NK-92 treated with Interleukin-12 subunit alpha and Interleukin-12 subunit beta, amount 100 ng/mL, for 24 hours (cell line): ENCODE measurements around the gene ZBTB49.

ENCODE experiments used
- DNase-seq: peaks from one replicate; lab custom pipeline; 2025; lab: John Stamatoyannopoulos, UW

The ZBTB49 gene

DNA sequence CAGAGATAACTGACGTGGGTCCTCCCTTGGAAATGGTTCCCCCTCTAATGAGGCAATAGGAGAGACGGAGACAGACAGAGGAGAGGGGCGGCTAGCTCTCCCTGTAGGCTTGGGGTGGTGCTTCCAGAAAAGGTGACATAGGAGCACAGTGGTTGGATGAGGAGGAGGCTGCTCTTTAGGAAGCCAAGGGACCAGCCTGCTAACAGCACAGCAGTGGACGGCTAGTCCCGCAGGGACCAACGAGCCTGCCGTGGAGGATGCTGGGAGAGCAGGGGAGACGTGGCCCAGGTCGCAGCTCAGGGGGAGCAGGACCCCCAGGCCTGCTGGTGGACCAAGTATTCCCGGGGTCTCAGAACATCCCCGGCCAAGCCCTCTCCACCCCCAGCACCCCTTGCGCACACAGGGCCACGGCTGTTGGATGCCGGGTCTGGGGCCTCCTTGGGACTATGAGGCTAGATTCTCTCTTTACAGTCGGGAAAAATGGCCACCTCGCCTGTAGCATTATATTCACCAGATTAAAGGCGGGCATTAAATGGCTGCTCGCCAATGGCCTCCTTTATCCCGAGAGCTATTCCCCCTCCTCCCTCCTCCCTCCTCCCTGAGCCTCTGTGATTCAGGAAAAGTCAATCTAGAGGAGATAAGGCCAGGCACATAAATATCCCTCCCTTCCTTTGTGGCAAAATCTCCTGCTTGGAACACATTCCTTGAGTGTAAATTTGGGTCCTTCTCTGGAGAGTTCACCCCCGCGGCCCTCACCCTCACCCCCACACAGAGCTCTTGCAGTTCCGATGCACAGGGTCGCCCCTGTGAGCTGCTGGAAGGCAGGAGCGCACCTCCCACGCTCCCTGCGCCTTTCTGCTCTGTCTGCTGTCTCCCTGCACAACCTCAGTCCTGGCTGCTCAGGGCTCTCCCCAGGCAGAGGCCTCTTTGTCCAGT lies 66.3 kb downstream of the ZBTB49 start:
- no peak for DNase-seq

DNA sequence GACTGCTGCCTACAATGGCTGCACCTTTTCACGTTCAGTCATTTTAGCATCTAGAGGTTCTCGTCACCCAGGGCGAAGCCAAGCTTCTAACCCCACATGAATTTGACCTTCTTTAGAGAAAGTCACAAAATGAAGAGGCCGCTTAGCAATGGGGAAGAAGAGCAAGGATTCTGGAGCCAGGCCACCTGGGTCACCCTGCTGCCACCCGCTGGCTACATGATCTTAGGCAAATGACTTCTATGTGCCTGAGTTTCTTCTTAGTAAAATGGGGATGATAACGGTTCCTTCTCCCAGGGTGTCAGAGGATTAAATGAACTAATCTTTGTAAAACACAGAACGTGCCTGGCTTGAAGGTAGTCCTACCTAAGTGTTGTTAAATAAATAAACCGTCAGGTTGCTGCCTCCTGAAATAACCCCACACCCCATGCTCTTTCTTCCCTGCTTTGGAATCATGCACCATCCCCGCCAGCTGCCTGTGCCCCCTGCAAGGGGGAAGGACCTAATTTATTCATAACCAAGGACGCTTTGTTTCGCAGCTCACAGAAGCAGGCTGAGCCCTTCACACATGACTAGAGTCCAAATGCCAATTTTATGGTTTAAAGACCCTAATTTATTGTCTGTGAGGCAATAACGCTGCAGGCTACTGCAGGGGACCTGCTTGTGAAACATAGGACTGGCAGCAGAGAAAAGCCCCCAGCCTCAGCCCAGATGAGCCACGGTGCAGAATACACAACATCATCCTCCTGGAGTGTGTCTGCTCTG lies 68.2 kb downstream of the ZBTB49 start:
- DNase-seq, result no peak

- DNase-seq, result no peak
These were observed 71.8 kb downstream of the ZBTB49 start for GRCh38 chr4:4361883-4362282.

GRCh38 chr4:4362991-4363697 lies 73.1 kb downstream of the ZBTB49 start:
- no peak for DNase-seq

DNA sequence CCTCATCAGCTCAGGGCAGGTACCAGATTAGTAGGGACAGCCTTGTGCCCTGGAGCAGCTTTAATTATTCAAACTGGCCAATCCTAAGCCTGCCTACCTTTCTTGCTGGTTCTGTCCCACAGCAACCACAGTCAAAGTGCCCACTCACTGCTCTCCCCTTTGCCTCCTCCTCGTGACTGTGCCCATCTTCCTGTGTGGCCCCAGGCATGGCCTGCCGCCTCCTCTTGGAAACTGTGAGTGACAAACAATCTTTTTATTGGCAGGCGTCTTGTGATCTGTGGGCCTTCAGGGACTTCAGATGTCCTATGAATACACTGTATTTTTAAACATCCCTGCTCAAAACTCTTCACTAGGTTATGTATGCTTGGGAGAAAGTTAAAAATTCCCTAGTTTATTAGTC lies 74.0 kb downstream of the ZBTB49 start:
- no peak for DNase-seq

- no peak for DNase-seq
These were observed 74.6 kb downstream of the ZBTB49 start for GRCh38 chr4:4364486-4365208.

GRCh38 chr4:4368809-4369580 lies 78.9 kb downstream of the ZBTB49 start:
- DNase-seq, result no peak
